ENCODE data around the gene TLR9. TPM values are rescaled to one million over a fixed set of nuclear protein-coding genes. Genes with fewer than 3 reads are reported as not detected.

The TLR9 gene
- total and polyA plus RNA-seq, 9 of the 15 experiments (the other 6 are each of a cell fraction or from before 2014, with no cell fraction given): not detected

DNA sequence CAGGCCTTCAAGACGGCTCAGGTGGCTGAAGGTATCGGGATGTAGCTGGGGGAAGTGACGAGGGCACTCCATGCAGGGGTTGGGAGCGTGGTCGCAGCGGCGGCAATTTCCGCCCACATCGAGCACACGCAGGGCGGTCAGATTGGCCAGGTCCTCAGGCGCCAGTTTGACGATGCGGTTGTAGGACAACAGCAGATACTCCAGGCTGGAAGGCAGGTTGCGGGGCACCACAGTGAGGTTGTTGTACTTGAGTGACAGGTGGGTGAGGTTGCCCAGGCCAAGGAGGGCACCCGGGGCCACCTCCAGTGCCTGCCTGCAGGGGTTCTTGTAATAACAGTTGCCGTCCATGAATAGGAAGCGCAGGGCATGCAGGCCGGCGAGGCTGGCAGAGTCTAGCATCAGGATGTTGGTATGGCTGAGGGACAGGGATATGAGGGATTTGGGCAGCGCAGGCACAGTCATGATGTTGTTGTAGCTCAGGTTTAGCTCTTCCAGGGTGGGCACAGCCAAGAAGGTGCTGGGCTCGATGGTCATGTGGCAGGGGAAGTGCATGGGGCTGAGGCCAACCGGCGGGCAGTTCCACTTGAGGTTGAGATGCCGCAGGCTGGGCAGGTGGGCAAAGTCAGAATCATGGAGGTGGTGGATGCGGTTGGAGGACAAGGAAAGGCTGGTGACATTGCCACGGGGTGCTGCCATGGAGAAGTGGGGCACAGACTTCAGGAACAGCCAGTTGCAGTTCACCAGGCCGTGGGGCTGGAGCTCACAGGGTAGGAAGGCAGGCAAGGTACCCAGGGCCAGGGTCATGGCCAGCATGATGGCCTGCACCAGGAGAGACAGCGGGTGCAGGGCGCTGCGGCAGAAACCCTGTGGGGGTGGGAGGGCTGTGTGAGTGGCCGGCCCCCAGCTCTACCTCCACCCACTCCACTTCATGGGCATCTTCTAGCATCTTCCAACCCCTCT is 1.7 kb downstream of the TLR9 start (continued):
- TF ChIP-seq, protein P1, sequence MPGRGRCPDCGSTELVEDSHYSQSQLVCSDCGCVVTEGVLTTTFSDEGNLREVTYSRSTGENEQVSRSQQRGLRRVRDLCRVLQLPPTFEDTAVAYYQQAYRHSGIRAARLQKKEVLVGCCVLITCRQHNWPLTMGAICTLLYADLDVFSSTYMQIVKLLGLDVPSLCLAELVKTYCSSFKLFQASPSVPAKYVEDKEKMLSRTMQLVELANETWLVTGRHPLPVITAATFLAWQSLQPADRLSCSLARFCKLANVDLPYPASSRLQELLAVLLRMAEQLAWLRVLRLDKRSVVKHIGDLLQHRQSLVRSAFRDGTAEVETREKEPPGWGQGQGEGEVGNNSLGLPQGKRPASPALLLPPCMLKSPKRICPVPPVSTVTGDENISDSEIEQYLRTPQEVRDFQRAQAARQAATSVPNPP (IDR thresholded peaks at IDR 0.05; ENCODE audit: borderline replicate concordance, insufficient read depth, insufficient read length): no peak
- TF ChIP-seq ZNF778 (CRISPR knock-in tag; IDR thresholded peaks at IDR 0.05): no peak
- no peak for TF ChIP-seq ZNF717 (CRISPR knock-in tag; IDR thresholded peaks at IDR 0.05)
- TF ChIP-seq HDAC8 (tag; IDR thresholded peaks at IDR 0.05): no peak
- no peak for TF ChIP-seq YY1 (IDR thresholded peaks at IDR 0.05; ENCODE audit: borderline replicate concordance in 1 of 3, control insufficient read depth in 1 of 3, extremely low read depth in 1 of 3, insufficient read depth in 3 of 3, insufficient read length in 1 of 3, insufficient replicate concordance in 2 of 3, low read depth in 1 of 3, low read length in 2 of 3)
- TF ChIP-seq, protein P2, sequence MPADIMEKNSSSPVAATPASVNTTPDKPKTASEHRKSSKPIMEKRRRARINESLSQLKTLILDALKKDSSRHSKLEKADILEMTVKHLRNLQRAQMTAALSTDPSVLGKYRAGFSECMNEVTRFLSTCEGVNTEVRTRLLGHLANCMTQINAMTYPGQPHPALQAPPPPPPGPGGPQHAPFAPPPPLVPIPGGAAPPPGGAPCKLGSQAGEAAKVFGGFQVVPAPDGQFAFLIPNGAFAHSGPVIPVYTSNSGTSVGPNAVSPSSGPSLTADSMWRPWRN (IDR thresholded peaks at IDR 0.05; ENCODE audit: low read depth): no peak
- no peak for TF ChIP-seq RFX1 (IDR thresholded peaks at IDR 0.05)
- no peak for TF ChIP-seq ZSCAN29 (IDR thresholded peaks at IDR 0.05)
- no peak for TF ChIP-seq MTA2 (IDR thresholded peaks at IDR 0.05; ENCODE audit: low read depth)

All from K562 (cell line).